ENCODE data around the gene ZFPM1. TPM values are rescaled to one million over a fixed set of nuclear protein-coding genes. Genes with fewer than 3 reads are reported as not detected.

ZFPM1 gene
- total and polyA plus RNA-seq, 2 of the 8 experiments (the other 6 are each of a cell fraction or from before 2014, with no cell fraction given): 0.74 to 4.8 TPM

GRCh38 chr16:88554711-88555264 is 101.7 kb downstream of the ZFPM1 start:
- H2BK20ac ChIP-seq (ENCODE audit: low read length): no peak overlapping the region
- no peak overlapping the region for H3K4me2 ChIP-seq (ENCODE audit: insufficient read depth in 1 of 2, low read depth in 2 of 2, low read length in 2 of 2)
- H2BK15ac ChIP-seq (ENCODE audit: low read length): no peak overlapping the region
- H2BK12ac ChIP-seq (ENCODE audit: low read depth, low read length): no peak overlapping the region
- ChIA-PET POLR2A (ENCODE audit: partially characterized antibody) (no interaction called here), CTCF (ENCODE audit: partially characterized antibody) (interaction anchor here (0.6 to 1.9 kb wide), 7 partner anchors 8 to 759 kb away, joined by 3 to 11 read pairs (median 4); no protein-coding TSS in a partner anchor)
- peaks cover 0 to 5% (median 0%) of the 10 kb centered on the region in 4 experiments; a peak in 1 of 7 replicates for H3K4me1 ChIP-seq (replicated peaks in 1 of 4; ENCODE audit: control insufficient read depth in 3 of 4, insufficient read depth in 4 of 4, low read length in 3 of 4)
- H3K14ac ChIP-seq (ENCODE audit: insufficient read length): no peak overlapping the region
- H3K79me1 ChIP-seq (ENCODE audit: low read depth, low read length): no peaks in the 10 kb centered on the region
- H3K9me3 ChIP-seq (ENCODE audit: insufficient read depth in 2 of 2, low read depth in 1 of 2, low read length in 1 of 2): no peaks in the 10 kb centered on the region
- peaks cover 0 to 1% of the 10 kb centered on the region in 2 experiments for H4K20me1 ChIP-seq (replicated peaks in 1 of 2; ENCODE audit: control insufficient read depth in 1 of 2, insufficient read depth in 2 of 2, low read length in 2 of 2)
- no peak overlapping the region for H3K18ac ChIP-seq (ENCODE audit: extremely low read depth, low read length)
- no peak overlapping the region for H3K9ac ChIP-seq (replicated peaks in 1 of 4; ENCODE audit: extremely low read depth in 1 of 4, low read depth in 3 of 4, low read length in 3 of 4)
- no peak overlapping the region for H2AK5ac ChIP-seq (ENCODE audit: low read depth, low read length)
- H3K4me3 ChIP-seq (ENCODE audit: extremely low read depth in 1 of 4, insufficient read depth in 2 of 4, low read depth in 3 of 4, low read length in 4 of 4): no peak overlapping the region
- no peak for TF ChIP-seq BRCA1 (IDR thresholded peaks at IDR 0.05; ENCODE audit: low read depth, low read length)
- TF ChIP-seq HDAC6 (IDR thresholded peaks at IDR 0.05; ENCODE audit: low read depth, low read length): no peak
- no peak for TF ChIP-seq TAF7 (optimal IDR thresholded peaks at IDR 0.05; ENCODE audit: borderline replicate concordance, low read depth, low read length)
- no peak for TF ChIP-seq MAFK (IDR thresholded peaks at IDR 0.05; ENCODE audit: low read depth, low read length)
- TF ChIP-seq KDM5A (IDR thresholded peaks at IDR 0.05; ENCODE audit: low read length): no peak
- no peak for TF ChIP-seq FOSL1 (IDR thresholded peaks at IDR 0.05; ENCODE audit: insufficient read depth, low read depth, low read length)
- TF ChIP-seq CHD1 (IDR thresholded peaks at IDR 0.05; ENCODE audit: low read depth, low read length): no peak
- TF ChIP-seq SIX5 (IDR thresholded peaks at IDR 0.05; ENCODE audit: low read depth, low read length): no peak
- TF ChIP-seq POLR2AphosphoS5 (IDR thresholded peaks at IDR 0.05; ENCODE audit: low read depth, low read length): no peak
- no peak for TF ChIP-seq JUND (IDR thresholded peaks at IDR 0.05; ENCODE audit: low read length)
- TF ChIP-seq TCF12 (IDR thresholded peaks at IDR 0.05; ENCODE audit: low read depth, low read length): no peak
- TF ChIP-seq SIRT6 (IDR thresholded peaks at IDR 0.05; ENCODE audit: low read length): no peak
- no peaks in the 10 kb centered on the region for H3K79me2 ChIP-seq (ENCODE audit: control insufficient read depth in 1 of 2, insufficient read depth in 2 of 2, low read length in 2 of 2)
- no peaks in the 10 kb centered on the region for H3K23me2 ChIP-seq (ENCODE audit: low read depth, low read length)
- H3K4ac ChIP-seq (replicated peaks; ENCODE audit: insufficient read length, low read depth, low read length): peak overlapping the region; percentile 78
- peaks cover 0 to 4% (median 1%) of the 10 kb centered on the region in 4 experiments; a peak in 2 of 7 replicates for H3K27me3 ChIP-seq (replicated peaks in 1 of 4; ENCODE audit: control insufficient read depth in 3 of 4, extremely low read depth in 1 of 4, insufficient read depth in 3 of 4, low read length in 3 of 4)
- H3K23ac ChIP-seq (ENCODE audit: insufficient read length): no peak overlapping the region
- no peak overlapping the region for H4K8ac ChIP-seq (ENCODE audit: extremely low read depth, insufficient read depth, low read length)
- no peak overlapping the region for H3K27ac ChIP-seq (ENCODE audit: low read depth, low read length)
- H4K91ac ChIP-seq (replicated peaks; ENCODE audit: insufficient read length, low read length): no peak overlapping the region
- H2BK120ac ChIP-seq (replicated peaks; ENCODE audit: low read depth, low read length): no peak overlapping the region
- H2BK5ac ChIP-seq (ENCODE audit: low read depth, low read length): no peak overlapping the region
- DNase-seq (ENCODE audit: low read depth in 1 of 2, low spot score in 2 of 2) (no peak), FAIRE-seq (no peak)
- H4K5ac ChIP-seq (ENCODE audit: insufficient read length, low read depth, low read length): no peak overlapping the region
- H3K36me3 ChIP-seq (ENCODE audit: control insufficient read depth in 2 of 4, insufficient read depth in 4 of 4, low read length in 3 of 4): no peaks in the 10 kb centered on the region
- no peak overlapping the region for H3K56ac ChIP-seq (replicated peaks; ENCODE audit: insufficient read length, low read depth, low read length)
- 78% methylated on average over 14 of the region's 15 CpGs; no CpG with 5 or more reads in 1 of the 2 experiments for WGBS, 2 experiments (ENCODE audit: extremely low coverage in 1 of 2, insufficient coverage in 1 of 2, insufficient read length in 1 of 2, insufficient replicate concordance in 2 of 2, low coverage in 1 of 2, low lambda C conversion rate in 2 of 2, missing lambda C conversion rate in 1 of 2)
- H2AFZ ChIP-seq (ENCODE audit: low read length): no peak overlapping the region
